GM12865 (cell line): ENCODE results near the gene PPP6R1.

Source experiments
- DNase-seq: peaks from one replicate; pipeline ENCODE4 v3.0.0; 2010; ENCODE audit warnings: low read depth
- H3K4me3 ChIP-seq: 2 replicates; pipeline ENCODE4 v1.5.1; 2011; ENCODE audit warnings: mild to moderate bottlenecking, low read depth, low read length, control low read depth
- TF ChIP-seq, protein P1 (sequence below): IDR thresholded peaks from 2 replicates; pipeline ENCODE4 v1.5.1; 2011; ENCODE audit warnings: low read length, control low read depth, low read depth, inconsistent platforms; ENCODE audit not compliant: insufficient read depth; ENCODE audit errors: missing control alignments

Gene PPP6R1, protein sequence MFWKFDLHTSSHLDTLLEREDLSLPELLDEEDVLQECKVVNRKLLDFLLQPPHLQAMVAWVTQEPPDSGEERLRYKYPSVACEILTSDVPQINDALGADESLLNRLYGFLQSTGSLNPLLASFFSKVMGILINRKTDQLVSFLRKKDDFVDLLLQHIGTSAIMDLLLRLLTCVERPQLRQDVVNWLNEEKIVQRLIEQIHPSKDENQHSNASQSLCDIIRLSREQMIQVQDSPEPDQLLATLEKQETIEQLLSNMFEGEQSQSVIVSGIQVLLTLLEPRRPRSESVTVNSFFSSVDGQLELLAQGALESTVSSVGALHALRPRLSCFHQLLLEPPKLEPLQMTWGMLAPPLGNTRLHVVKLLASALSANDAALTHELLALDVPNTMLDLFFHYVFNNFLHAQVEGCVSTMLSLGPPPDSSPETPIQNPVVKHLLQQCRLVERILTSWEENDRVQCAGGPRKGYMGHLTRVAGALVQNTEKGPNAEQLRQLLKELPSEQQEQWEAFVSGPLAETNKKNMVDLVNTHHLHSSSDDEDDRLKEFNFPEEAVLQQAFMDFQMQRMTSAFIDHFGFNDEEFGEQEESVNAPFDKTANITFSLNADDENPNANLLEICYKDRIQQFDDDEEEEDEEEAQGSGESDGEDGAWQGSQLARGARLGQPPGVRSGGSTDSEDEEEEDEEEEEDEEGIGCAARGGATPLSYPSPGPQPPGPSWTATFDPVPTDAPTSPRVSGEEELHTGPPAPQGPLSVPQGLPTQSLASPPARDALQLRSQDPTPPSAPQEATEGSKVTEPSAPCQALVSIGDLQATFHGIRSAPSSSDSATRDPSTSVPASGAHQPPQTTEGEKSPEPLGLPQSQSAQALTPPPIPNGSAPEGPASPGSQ

DNA sequence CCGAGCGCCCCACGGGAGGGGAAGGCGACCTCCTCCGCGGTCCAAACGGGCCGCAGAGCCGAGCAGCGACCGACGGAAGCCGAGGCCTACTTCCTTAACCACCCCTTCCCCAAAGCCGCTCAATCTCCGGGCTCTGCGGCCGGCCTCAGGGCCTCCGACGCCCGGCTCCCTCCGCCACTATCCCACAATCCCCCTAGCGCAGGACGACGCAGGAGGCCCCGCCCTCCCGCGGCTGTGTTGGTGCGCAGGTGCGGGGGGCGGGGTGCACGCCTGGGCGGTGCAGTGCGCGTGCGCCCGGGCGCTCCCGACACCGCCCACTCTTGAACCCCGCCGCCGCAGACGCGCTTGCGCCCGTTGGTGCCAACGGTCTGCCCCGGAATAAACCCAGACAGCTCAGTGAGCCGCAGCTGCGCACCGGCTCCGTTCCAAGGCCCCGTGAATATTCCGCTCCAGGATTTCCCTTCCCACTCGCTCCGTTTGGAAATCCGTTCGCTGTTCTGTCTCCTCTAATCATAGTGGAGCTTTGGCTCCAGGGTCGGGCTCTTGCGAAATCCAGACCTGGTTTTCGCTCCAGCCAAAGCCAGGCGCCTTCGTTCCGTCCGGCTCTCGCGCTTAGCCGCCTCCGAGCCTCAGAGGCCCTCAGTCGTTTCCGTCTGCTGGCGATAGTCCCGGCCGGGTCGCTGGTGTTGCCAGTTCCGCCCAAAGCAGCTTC, at the start of gene PPP6R1:
PPP6R1 (minus strand) TSS at position 190 of the 712 bp plus-strand sequence. CDS start 11,914 bp downstream, outside the sequence.
- TF ChIP-seq, protein P1, sequence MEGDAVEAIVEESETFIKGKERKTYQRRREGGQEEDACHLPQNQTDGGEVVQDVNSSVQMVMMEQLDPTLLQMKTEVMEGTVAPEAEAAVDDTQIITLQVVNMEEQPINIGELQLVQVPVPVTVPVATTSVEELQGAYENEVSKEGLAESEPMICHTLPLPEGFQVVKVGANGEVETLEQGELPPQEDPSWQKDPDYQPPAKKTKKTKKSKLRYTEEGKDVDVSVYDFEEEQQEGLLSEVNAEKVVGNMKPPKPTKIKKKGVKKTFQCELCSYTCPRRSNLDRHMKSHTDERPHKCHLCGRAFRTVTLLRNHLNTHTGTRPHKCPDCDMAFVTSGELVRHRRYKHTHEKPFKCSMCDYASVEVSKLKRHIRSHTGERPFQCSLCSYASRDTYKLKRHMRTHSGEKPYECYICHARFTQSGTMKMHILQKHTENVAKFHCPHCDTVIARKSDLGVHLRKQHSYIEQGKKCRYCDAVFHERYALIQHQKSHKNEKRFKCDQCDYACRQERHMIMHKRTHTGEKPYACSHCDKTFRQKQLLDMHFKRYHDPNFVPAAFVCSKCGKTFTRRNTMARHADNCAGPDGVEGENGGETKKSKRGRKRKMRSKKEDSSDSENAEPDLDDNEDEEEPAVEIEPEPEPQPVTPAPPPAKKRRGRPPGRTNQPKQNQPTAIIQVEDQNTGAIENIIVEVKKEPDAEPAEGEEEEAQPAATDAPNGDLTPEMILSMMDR: no peak
- peak; percentile 99 for DNase-seq
- peak within 1 kb of the TSS; percentile 91 for H3K4me3 ChIP-seq

DNA sequence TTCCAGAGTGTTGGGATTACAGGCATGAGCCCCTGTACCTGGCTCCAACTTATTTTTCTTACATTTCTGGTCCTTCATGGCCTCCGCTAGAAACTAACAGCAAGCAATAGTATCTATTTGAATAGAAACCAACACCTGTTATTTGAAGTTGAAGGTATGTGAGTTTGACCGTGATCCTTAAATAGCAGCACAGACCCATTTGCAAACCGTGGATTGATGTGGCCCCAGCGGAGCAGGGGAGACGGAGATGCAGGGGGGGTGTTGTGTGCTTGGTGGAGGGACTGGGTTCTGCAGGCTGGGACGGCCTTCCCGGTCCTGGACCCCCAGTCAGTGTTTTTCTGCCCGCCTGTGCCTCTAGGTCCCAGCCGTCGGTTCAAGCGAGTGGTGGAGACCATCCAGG, 49.5 kb upstream of the PPP6R1 start:
- H3K4me3 ChIP-seq: no peak overlapping the region
- DNase-seq: peak; percentile 40
- TF ChIP-seq, protein P1: no peak

DNA sequence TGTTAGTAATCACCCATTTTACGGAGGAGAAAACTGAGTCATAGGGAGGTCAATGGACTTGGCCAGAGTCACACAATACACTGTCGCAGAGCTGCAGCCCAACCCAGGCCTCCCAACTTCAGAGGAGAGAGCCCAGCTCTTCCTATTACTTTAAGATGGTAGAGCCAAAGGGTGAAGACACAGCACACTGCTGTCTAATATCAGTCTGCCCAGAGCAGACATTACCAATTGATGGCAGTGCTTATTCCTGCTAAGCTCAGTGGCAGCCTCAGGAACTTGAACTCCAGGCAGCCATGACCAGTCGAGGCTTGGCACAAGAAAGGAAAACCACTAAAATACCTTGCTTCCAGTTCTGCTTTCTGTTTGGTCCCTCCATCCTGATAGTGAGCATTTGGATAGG, 47.9 kb upstream of the PPP6R1 start:
- H3K4me3 ChIP-seq: no peak overlapping the region
- no peak for DNase-seq
- TF ChIP-seq, protein P1: no peak

DNA sequence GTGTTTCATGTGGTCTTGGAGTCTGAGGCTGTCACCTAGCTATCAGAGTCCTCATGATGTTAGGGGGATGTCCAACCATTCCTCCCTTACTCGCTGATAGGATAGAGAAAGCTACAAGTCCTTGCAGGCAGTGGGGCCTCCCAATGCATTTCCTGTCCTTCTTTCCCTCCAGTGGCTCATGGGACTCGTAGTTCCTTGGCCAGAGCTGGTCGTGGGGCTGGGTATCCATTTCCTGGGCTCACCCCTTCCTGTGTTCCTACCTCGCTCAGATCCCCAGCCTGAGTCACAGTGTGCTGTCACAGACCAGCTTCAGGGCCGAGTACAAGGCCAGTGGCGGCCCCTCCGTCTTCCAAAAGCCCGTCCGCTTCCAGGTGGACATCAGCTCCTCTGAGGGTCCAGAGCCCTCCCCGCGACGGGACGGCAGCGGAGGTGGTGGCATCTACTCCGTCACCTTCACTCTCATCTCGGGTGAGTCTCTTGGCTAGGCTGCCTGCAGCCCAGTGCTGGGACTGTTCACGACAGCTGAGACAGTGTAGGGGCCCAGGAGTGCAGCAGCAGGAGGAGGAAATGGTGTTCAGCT, 47.3 kb upstream of the PPP6R1 start:
- DNase-seq: peak; percentile 30
- TF ChIP-seq, protein P1: no peak
- H3K4me3 ChIP-seq: no peak overlapping the region

DNA sequence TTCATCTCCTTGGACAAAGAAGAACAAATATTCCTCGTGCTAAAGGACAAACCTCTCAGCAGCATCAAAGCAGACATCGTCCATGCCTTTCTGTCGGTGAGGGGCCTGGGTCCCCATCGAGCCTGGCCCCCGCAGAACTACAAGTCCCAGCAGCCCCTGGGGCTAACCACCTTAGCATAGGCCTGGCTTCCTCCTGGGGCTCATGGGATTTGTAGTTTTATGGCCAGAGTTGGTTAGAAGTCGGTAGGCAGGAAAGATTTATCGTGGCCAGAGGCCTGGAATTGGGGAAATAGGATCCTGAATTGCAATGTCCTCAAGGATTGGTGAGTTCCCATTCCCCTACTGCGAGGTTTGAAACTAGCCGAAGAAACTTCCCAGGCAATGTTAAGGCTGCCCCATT, 46.7 kb upstream of the PPP6R1 start:
- peak; percentile 46 for DNase-seq
- TF ChIP-seq, protein P1: no peak
- H3K4me3 ChIP-seq: no peak overlapping the region

DNA sequence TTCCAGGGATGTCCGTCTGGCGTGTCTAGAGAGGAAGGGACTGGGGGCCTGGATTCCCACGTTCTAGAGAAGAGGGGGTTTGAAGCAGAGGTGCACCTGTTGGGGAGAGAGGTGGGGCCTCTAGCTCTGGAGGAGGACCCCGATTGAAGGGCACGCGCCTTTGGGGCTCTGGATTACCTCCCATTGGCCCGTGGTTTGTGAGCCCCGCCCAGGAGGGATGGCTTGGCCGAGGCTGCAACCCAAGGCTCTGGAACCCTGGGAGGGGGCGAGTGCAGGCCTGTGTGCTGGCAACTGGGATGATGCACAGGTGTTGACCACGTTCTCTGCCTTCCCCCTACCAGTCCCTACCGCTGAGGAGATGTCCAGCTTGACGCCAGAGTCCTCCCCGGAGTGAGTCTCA, 46.2 kb upstream of the PPP6R1 start:
- TF ChIP-seq, protein P1: no peak
- no peak for DNase-seq
- no peak overlapping the region for H3K4me3 ChIP-seq
